AML-193 (cell line): ENCODE data around the gene PACSIN2.

Source experiments
- DNase-seq, 2 experiments: peaks; one replicate each; lab custom pipeline; 2025; lab: John Stamatoyannopoulos, UW

The PACSIN2 gene

DNA sequence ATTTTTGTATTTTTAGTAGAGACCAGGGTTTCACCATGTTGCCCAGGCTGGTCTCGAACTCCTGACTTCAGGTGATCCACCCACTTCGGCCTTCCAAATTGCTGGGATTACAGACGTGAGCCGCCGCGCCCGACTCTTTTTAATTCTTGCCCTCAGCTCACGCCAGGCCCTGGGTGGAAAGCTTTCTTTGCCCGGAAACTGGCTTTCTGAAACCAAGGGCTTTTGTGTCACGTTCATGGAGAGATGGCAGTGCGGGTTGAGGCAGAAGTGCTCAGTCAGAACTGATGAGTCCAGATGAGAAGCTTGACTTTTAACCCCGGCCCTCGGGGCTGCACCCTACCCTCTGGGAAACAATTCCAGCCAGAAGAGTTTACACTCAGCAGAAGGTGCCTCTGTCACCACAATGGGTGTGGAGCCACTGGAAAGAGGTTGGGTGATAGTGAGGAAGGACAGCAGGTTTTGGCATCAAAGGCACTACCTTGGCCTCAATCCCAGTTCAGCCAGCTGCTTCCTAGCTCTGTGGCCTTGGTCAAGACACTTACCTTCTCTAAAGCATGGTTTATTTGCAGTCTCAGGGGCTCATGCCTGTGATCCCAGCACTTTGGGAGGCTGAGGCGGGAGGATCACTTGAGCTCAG is 157.0 kb downstream of the PACSIN2 start:
- DNase-seq: no peak

DNA sequence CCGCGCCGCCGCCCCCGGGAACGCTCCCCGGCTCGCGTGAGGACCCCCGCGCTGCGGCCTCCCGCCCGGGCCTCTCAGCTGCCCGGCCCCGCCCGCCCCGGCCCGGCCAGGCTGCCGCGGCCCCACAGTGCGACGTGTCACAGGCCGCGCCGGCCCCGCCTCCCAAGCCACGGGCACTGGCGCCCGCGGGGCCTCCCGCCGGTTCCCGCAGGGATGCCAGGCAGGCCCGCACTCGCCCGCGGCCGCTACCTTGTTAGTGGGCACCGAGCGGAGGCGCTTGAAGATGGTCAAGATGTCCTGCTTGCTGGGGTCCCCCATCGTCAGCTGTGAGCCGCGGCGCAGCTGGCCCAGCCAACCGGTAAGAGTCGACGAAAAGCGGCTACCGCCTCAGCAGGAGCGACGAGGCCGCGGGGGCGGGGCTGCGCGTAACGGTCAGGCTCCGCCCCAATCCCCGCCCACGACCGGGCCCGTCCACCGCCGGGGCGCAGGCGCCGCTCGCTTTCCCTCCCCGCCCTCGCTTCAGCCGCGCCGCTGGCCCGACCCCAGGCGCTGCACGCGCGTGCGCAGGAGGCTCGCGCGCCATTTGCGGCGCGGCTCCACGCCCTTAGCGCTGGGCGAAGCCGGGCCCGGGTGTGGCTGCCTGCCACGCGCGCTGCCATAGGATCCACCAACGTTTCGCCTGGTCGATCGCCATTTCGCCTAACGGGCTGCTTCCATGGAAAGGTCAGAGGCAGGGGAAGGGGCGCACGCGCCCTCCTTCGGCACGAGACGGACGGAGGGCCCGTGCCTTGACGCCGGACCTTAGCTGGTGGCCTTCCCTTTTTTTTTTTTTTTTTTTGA is 157.9 kb downstream of the PACSIN2 start, which contains the start of gene ARFGAP3:
TSS of gene ARFGAP3 (minus strand) at position 409 of the 840 bp plus-strand sequence. CDS start at position 318, 91 bp downstream.
- DNase-seq: peak; percentile 78 to 87

DNA sequence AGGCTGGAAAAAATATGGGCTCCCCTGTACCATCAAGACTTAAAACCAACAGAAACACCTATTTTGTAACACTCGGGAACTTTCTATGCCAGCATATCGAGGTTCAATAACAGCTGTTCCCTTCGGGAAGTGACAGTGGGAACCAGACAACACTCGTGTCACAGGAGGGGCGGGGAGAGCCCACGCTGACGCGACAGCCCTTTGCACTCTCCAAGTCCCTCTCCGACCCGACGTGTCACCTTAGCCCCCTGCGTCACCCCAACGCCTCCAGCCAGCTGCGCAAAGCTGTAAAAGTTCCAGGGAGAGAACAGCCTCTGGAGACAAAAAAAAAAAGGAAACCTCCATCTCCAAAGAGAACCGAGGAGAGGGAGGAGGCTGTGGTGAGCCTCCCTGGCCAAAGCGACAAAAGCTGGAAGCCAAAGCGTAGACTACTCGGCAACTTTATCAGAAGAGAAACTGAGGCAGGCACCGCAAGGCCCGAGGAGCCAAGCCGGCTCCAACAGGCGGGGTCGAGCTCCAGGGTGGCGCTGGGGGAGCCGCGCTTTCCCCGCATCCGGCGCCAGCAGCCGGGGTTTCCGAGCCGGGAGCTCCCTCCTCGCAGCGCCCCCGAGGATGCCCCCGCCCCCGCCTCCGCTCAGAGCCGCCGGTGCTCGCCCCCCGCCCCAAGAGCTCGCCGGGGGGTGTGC is 158.6 kb downstream of the PACSIN2 start:
- peak; percentile 10 for DNase-seq

DNA sequence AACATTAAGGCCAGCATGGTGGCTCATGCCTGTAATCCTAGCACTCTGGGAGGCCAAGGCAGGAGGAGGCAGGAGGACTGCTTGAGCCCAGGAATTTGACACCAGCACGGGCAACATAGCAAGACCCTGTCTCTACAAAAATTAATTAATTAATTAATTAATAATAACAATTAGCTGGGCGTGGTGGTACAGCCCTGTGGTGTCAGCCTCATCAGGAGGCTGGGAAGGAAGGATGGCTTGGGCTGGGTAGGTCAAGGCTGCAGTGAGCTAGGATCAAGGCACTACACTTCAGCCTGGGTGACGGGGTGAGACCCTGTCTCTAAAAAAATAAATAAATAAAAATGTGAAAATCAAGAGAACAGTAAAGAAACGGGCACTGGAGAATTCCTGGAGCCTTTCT is 159.2 kb downstream of the PACSIN2 start:
- DNase-seq: no peak

DNA sequence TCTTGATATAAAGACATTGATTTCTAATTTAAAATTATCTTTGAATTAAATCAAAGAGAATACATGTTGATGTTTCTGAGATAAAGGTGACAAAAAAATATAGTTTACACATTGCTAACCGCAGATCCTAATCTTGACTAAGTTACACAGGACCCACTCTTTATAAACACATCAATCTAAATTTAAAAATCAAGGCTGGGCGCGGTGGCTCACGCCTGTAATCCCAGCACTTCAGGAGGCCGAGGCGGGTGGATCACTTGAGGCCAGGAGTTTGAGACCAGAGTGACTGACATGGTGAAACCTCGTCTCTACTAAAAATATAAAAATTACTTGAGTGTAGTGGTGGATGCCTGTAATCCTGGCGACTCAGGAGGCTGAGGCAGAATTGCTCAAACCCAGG is 159.7 kb downstream of the PACSIN2 start:
- DNase-seq: no peak

DNA sequence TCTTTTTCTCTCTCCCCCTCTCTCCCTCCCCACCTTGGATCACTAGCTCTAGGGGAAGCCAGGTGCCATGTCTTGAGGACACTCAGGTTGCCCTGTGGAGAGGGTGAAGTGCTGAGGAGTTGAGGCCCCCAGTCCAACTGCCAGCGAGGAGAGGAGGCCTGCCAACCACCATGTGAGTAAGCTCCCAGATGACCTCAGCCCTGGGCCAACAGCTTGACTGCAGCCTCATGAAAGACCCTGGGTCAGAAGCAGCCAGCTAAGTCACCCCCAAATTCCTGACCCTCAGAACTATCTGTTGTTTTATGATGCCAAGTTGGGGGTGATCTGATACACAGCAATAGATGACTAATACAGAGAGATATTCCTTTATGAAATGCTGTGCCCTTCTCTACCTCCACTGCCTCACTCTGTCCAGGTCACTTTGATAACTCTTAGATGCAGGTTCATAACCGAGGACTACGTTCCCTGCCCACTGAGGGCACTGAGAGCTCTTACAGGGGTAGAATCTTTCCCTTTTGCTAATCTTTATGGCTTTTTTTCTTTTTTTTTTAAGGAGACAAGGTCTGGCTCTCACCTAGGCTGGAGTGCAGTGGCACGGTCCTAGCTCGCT is 165.9 kb downstream of the PACSIN2 start:
- DNase-seq: no peak

DNA sequence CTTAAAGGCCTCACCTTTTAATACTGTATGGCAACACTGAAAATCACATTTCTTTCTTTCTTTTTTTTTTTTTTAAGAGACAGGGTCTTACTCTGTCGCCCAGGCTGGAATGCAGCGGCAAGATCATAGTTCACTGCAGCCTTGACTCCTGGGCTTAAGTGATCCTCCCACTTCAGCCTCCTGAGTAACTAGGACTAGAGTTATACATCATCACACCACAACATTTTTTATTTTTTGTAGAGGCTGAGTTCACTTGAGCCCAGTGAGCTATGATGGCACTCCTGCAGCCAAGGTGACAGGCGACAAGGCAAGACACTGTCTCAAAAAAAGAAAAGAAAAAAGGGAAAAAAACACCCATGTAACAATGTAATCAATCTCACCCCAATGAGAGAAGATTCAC is 167.8 kb downstream of the PACSIN2 start:
- DNase-seq: no peak

DNA sequence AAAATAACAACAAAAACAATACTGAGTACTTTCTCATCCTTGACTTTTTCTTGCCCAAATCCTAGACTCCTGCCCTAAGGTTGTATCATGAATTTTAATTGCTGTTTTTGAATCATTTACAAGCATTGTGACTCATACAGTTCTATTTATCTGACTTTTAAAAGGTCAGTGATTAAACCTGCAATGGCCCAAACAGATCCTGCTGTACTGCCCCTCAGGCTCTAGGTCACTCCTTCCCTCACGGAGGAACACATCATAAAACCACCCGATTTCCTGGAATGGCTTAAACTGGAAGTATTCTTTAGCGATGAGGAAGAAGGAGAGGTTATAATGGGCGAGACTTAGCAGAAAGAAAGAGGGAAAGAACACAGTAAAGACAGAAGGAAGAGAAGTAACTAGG is 170.2 kb downstream of the PACSIN2 start:
- no peak for DNase-seq

DNA sequence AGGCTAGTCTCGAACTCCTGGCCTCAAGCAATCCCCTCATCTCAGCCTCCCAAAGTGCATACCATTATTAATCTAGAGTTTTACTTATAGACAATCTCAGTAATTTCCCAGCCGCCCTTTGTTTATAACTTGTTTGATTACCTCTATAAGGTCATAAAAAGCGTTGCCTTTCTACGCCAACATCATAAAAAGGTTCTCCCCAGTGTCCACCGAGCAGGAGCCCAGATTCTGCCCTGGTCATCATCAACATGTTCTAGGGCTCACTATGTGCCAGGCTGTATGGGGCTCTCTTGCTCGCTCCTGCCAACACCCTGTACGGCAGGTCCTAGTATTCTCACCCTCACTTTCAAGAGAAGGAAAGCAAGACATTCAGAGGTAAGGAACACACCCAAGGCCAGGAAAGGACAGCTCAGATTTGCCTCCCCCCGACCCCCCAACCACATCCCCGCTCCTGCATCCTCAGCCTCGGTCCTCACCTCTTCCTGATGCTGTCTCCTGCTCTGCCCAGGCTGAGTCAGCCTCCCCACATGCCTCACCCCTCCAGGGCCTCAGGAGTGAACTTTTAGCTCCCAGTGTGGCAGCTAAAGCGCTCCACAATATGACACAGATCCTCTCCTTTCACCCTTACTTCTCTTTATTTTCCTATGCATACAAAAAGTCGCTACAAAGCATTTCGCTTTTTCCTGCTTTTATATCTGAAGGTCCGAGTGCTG is 172.1 kb downstream of the PACSIN2 start:
- DNase-seq: no peak

DNA sequence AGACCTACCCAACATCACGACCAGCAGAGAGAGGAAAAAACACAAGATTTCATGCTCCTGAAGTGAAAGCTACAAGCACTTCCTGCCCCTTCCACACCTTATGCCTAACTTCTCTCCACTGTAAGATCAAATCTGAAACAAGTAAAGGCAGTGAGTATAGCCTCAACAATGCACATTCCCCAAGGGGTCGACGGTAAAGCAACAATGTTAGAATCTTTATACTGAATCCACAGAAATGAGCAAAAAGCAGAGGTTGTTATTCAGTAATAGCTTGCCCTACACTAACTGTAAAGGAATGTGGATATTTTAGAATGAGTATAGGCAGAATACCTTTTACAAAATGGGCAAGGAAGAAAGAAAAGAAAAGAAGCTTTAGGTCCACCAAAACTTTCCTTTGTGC is 173.5 kb downstream of the PACSIN2 start:
- no peak for DNase-seq

DNA sequence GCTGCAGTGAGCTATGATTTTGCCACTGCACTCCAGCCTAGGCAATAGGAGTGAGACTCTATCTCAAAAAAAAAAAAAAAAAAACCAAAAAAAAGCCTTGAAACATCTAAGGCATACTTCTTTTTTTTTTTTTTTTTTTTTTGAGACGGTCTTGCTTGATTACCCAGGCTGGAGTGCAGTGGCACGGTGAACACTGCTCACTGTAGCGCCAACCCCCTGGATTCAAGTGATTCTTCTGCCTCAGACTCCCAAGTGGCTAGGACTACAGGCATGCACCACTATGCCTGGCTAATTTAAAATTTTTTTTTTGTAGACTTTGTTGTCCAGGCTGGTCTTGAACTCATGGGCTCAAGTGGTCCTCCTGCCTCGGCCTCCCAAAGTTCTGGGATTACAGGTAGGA is 177.4 kb downstream of the PACSIN2 start:
- no peak for DNase-seq

DNA sequence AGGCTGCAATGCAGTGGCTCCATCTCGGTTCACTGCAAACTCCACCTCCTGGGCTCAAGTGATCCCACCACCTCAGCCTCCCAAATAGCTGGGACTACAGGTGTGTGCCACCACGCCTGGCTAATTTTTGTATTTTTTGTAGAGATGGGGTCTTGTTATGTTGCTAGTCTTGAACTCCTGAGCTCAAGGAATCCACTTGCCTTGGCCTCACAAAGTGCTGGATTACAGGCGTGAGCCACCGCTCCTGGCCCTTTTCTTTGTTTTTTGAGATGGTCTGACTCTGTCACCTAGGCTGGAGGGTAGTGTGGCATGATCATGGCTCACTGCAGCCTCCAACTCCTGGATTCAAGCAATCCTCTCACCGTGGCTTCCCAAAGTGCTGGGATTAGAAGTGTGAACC is 178.9 kb downstream of the PACSIN2 start:
- no peak for DNase-seq

DNA sequence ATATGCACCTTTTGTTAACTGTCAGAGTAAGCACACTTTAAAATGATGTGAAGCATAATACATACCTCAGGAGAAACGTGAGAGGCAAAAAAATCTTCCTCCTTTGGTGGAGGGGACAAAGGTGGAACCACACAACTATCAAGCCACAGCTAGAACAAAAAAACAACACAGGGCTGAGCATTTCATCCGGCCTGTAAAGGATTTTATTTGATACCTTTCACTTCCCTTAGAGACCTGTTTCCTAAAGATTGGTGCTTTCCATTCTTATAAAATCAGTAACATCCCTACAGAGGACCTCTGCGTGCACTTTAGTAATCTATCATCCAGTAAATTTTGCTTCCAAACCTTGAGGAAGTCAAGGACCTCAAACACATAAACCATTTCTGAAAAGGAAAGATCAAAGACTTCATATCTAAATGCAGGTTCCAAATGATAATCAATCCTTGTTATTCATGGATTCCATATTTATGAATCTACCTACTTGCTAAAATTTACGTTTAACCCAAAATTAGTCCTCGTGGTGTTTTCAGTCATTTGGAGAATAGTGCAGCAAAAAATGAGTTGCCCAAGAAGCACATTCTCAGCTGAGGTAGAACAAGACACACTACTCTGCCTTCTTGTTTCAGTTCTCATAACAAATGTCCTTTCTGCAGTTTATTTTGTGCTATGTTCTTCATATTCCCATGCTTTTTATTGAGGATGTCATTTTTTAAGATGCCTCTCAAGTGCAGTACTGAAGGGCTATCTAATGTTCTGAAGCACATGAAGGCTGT is 180.6 kb downstream of the PACSIN2 start:
- DNase-seq: no peak

DNA sequence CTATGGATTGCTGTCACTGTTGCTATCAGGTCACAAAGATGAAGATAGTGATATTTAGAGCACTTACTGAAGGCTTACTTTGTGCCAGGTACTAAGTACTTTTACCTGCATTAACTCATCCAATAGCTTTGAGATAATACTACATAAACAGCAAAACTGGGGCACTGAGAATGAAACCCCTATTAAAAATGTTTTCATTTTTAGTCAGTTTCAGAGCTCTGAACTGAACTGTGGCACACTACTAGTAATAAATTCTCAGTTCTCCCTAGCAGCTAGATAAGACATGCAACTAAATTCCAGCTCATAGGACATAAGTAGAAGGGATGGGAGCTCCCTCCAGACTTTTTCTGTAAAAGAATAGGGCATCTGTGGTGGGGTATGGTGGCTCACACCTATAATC is 181.8 kb downstream of the PACSIN2 start:
- DNase-seq: no peak

DNA sequence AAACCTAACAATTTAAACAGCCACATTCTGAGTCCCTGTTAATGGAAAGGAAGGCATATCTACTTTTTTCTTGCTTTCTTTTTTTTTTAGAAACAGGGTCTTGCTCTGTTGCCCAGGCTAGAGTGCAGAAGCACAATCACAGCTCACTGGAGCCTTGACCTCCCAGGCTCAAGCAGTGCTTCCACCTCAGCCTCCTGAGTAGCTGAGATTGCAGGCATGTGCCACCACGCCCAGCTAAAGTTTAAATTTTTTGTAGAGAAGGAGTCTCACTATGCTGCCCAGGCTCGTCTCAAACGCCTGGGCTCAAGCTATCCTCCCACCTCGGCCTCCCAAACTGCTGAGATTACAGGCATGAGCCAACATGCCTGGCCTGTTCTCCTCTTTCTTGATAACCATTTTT is 183.2 kb downstream of the PACSIN2 start:
- no peak for DNase-seq

DNA sequence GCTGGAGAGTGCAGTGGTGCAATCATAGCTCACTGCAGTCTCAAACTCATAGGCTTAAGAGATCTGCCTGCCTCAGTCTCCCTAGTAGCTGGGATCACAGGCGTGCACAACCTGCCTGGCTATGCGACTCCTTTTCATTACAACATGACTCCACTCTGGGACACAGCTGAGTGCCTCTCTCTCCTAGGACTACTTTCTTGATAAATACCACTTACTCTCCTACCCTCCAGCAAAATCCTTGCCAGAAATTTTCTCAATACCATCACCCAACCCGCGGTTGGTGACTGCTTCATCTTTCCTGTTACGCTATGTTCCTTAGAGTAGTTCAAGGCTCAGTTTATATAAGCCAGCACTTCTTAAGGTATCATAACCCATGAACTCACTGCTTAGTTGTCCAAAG is 184.8 kb downstream of the PACSIN2 start:
- no peak for DNase-seq

DNA sequence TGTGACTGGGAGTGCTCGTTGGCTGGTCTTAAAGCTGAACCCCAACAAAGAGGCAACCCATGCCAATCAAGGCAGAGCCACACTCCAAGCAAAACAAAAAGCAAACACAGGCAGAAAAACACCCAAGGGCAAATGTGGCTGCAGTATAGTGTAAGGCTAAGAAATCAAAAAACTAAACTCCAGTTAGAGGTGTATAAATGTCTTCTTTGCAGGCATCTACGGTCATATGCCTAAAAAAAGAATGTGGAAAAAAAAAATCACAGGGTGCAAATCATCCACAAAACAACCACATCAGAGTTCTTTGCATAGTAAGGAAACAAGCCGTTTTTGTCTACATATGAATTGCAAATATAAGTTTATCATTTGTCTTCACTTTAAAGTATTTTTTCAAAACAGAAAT is 185.6 kb downstream of the PACSIN2 start:
- no peak for DNase-seq

DNA sequence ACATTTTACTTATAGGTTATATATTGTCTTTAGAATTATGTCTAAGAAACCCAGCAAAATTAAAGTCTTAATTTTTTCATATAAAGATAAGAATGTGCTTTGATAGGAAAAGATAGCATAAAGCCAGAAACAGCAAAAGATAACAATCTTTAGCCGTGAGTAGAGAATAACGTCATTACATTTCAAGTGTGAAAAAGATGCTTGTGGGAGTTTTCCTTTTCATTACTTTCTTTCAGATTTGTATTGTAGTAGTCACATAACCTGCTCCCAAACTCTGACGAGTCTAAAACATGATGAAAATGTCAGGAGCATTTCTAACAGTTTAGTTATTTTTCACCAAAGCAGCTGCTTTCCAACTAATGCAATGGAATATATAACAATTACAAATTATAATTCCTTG is 189.2 kb downstream of the PACSIN2 start:
- DNase-seq: no peak

DNA sequence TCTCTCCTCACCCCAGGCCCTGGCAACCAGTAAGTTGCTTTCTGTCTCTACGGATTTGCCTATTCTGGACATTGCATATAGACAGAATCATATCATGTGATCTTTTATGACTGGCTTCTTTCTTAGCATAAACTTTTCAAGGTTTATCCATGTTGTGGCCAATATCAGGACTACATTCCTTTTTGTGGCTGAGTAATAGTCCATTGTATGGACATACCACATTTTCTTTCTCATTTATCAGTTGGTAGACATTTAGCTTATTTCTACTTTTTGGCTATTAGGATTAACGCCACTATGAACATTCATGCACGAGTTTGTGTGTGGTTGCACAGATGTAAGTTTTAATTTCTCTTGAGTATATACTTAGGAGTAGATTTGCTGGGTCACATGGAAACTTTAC is 193.6 kb downstream of the PACSIN2 start:
- DNase-seq: no peak

DNA sequence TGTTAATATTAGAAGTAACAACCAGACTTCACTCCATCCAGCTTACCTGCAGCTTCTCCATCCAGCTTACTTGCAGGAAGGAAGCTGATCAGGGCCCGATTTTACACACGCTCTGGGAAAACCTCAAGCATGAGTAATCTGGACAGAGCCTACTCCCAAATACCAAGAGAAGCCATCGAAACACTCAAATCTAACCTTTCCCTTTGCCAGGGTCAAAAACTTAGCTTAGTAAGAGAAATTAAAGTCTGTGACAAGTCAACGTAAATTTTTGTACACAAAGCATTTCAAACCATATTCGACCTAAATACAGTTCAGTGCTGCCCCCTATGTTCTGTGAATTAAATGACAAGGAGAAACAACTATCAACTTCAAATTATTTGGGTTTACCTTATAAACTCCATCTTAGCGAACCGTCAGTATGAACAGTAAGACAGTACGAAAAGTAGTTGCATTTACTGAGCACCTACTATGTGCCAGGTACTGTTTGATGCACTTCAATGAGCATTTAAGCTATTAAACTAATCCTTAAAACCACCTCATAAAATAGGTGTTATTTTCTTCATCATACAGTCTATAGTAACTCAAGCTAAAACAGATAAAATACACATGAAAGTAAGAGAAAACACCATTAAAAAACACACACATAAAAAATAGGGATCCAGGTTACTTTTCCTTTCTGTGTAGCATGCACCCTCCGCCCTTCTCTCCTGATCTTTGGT is 194.7 kb downstream of the PACSIN2 start:
- peak; percentile 14 to 21 for DNase-seq
